HG02970 (cell line): ENCODE data around the gene ESCO1.

ENCODE experiments used
- ATAC-seq: cut with Tn5 transposase; IDR thresholded peaks from one replicate; pipeline ENCODE4 v1.9.1; 2021; ENCODE audit warnings: mild to moderate bottlenecking, moderate library complexity, moderate number of reproducible peaks; ENCODE audit not compliant: unreplicated experiment, low FRiP score

The ESCO1 gene

DNA sequence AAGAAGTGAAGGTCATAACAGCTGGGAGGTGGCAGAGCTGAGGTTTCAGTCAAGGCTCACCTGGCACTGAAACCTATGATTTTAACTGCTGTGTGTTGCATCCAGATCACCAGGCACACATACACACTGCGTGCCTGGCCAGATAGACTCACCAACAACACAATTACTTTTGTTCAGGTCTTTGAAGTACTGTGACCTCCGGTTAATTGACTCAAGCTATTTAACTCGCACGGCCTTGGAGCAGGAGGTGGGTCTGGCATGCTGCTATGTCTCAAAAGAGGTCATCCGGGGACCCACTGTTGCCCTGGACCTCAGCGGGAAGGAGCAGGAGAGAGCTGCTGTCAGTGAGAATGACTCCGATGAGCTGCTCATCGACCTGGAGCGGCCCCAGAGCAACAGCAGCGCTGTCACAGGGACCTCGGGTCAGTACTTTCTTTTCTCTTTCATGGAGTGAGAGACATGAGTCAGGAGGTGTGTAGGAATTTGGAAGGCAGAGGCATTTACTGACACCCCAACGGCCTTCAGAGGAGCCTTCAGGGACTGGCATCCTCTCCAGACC lies 104.1 kb downstream of the ESCO1 start:
- no peak for ATAC-seq

- no peak for ATAC-seq
Observed at GRCh38 chr18:21490748-21491147, 109.8 kb downstream of the ESCO1 start.

DNA sequence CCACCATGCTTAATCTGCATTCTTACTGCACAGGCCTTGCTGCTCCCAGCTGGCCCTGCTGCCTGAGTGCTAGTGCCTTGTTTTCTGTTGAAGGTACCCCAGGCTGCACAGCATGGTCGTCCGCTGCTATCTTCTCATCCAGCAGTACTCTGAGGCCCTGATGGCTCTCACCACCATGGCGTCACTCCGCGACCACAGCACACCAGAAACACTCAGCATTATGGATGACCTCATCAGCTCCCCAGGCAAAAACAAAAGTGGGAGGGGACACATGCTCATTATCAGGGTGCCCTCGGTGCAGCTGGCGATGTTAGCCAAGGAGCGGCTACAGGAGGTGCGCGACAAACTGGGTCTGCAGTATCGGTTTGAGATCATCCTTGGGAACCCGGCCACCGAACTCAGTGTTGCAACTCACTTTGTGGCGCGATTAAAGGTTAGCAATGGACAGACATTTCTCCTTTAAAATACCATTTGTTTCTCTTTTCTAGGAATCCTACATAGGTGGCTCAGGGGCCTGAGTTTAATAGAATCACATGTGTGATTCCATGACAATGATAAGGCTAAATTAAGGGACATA lies 110.5 kb downstream of the ESCO1 start:
- ATAC-seq: no peak

- ATAC-seq: no peak
Observed at GRCh38 chr18:21489119-21489750, 111.3 kb downstream of the ESCO1 start.

DNA sequence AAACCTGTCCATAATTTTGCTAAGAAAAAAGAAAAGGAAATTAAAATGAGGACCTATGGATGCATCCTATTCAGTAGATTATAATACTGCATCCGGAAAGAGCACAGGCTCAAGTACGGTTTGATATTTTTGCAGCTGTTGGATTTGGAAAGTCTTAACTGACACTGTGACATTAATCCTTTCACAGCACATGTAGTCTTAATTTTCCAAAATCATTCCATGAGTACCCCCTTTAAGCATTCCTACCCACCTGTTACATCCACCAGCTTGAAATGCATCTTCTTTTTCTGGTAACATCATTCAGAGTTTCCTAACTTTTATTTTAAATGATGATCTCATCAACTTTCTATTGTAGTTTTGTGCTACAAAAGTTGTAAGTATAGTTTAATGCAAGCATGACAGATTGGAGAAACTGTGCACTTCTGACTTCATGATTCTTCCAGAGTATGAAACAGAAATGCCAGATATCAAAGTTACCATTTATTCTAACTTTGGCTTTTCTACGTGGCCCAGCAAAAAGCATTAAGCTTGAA lies 113.5 kb downstream of the ESCO1 start:
- no peak for ATAC-seq

DNA sequence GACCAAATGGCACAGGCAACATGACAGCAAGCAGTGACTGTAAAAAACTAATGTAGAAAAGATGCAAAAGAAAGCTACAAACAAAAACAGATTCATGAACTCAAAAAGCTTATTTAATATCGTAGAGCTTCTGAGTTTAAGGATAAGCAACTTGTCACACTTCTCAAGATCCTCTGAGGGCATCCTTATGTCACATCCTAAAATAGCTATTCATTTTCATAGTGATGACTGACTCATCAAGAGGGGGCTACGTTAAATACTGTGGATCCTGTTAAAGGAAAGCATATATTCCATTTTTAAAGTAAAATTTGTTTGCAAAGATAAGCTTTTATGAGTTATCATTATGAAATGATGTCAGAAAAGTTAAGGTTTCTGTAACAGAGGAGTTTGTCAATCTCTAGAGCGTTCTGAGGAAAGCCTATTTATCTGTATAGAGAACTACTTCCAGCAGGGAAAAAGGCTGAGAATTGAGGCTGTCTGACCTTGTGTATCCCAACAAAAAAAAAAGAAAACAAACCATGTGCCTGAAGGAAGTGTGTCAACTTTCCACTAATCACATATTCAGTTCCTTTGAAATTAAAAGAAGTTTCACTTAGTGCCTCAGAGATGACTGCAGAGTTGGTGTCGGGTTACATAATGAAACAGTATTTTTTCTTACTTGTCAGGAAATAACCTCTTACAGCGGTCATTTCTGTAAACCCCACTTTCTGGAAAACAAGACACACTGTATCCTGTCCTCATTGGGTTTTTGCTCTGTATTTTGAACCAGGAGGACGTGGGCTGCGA lies 115.5 kb downstream of the ESCO1 start:
- no peak for ATAC-seq

DNA sequence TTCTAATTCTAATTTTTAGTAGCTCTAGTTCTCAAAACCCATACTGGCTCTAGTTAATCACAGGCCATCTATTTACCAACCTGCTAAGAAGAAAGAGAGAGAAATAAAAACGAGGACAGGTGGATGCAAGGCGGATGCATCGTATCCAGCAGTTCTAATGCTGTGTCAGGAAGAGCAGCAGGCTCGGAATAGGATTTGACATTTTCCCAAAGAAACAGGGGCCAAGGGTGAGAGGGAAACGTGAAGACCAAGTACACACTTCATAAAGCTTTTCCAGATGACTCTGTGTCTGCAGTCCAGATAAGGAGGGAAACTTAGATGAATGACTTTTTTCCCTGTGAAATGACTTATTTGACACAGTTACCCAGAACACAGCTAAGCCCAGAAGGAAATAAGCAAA lies 117.5 kb downstream of the ESCO1 start:
- no peak for ATAC-seq

GRCh38 chr18:21481739-21482138 lies 118.8 kb downstream of the ESCO1 start:
- no peak for ATAC-seq

- ATAC-seq: no peak
Observed at GRCh38 chr18:21479721-21480120, 120.8 kb downstream of the ESCO1 start.
